Measurements from ENCODE around the gene PDE9A.
A peak's percentile ranks its signal among the peaks of the same experiment; 100 is the strongest.

Gene PDE9A

DNA sequence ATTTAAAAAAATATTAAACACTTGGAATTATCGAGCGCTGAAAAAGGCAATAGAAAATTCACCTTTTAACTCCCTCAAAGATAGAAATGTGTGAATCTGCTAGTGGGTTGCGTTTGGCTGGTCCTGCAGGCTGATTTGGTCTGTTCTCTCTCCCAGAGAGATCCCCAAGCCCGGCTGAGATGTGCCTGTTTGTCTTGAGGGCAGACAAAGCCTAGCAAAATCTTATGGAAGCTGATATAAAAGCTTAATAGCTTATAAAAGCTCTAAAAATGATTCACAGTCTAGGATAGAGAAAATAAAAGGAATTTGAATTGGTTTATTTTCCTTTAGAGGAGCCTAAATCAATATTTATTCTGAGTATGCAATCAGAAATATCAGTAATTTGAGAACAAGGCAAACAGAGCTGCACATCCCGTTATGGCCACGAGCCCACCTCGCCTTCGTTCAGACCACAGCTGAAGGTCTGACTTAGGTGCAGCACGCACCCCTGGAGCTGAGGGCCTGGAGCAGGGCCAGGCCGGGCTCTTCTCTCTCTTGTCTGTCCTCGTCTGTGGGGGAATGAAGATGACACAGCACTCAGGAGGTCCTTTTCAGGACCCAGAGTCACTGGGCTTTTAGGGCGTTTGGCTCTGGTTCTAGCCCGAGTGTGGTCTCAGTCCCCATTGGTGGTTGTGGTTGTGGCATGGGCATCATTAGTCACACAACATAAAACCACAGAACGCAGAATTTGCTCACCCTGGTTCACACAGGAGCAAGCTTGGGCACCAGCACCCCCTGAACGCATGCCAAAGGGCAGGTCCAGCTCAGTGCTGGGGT lies 18.6 kb downstream of the PDE9A start:
- DNase-seq (ENCODE audit: low read depth in 3 of 3) = no peak

GRCh38 chr21:42672699-42673458 lies 19.5 kb downstream of the PDE9A start:
- no peak for DNase-seq (ENCODE audit: low read depth in 3 of 3)

DNA sequence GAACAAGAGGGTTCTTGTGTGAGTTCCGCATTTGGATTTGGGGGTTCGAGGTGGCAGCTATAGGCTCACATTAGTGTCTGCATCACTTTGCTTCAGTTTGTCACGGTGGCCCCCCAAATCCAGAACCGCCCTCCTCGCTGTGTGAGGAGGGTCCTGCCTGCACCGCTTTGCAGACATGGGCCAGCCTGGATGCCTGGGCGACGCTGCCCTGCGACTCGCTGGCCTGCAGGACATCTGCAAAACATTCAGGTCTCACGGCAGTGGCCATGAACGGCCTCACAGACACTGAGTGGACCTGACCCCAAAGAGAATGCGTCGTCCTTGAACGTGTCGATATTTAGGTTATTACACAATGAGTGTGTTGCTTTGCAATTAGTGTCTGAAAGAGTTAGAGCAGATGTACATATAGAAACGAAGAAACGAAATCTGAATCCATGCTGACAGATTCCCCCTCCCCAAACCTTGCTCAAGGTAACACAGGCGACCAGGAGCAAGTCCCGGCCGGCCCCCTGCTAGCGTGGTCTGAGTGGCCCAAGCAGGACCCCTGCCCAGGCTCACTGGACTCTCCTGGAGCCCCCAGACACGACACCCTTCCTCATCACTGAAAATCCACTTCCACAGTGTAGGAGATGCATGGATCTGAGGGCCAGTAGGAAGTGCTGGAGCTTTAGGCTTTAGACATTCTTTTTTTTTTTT lies 20.4 kb downstream of the PDE9A start:
- no peak for DNase-seq (ENCODE audit: low read depth in 3 of 3)

DNA sequence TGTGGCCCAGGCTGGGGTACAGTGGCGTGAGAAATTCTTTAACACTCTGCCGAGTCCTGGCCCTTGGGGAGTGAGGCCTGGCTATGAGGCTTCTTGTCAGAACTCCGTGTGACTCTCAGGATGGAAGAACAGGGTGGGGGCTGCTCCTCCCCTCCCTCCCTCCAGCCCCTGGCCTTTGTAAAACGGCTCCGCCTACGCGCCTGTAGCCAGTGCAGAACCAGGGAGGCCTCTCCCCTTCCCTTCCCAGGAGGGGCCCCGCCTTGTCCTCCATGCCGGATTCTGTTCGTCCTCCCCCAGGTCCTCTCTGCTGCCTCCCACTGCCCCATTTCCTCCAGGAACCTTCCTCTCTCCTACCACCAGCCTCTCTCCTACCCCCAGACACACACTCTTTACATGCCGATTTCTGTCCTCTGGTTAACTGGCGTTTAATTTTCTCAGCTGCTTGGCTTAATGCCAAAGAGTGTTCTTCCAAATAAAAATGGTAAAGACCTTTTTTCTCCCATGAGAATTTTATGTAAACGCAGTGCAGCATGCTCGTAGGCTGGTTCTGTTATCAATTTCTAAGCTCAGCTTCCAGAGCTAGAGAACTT lies 21.0 kb downstream of the PDE9A start:
- DNase-seq (ENCODE audit: low read depth in 3 of 3) = no peak

- DNase-seq (ENCODE audit: low read depth in 3 of 3) = no peak
Measured at GRCh38 chr21:42675403-42675802, 22.0 kb downstream of the PDE9A start.

GRCh38 chr21:42676808-42677207 lies 23.4 kb downstream of the PDE9A start:
- no peak for DNase-seq (ENCODE audit: low read depth in 3 of 3)

DNA sequence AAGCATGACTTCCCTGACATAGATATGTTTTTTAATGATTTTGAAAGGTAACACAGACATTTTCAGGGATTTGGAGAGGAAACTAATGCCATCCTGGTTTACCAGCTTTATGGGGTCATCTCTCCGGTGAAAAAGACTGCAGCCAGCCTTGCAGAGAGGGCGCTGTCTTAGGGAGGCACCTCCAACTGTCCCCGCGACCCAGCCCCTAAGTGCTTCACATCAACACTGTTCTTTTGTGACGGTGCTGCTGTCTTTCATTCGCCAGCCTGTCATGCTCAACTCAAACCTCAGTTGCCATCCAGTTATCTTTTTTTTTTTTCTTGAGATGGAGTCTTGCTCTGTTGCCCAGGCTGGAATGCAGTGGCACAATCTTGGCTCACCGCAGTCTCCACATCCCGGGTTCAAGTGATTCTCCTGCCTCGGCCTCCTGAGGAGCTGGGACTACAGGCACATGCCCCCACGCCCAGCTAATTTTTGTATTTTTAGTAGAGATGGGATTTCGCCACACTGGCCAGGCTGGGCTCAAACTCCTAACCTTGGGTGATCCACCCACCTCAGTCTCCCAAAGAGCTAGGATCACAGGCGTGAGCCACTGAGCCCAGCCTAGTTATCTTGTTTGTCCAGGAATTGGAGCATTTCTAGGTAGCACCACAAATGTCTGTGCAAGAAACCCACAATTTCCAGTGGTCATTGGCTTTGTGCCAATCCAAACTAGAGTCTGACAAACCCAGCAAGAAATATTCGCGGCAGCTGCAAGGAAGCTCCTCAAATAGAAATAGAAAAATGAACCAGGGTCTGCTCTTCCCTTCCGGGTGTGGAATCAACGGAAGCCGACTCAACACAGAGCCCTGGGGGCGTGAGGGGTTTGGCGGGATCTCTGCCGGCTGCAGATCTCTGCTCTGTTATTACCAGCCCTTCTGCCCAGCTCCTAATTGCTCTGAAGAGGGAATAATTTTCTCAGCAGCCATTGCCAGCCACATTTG lies 24.2 kb downstream of the PDE9A start:
- DNase-seq (ENCODE audit: low read depth in 3 of 3) = no peak

- DNase-seq (ENCODE audit: low read depth in 3 of 3) = no peak
Measured at GRCh38 chr21:42678618-42679295, 25.3 kb downstream of the PDE9A start.

- no peak for DNase-seq (ENCODE audit: low read depth in 3 of 3)
Measured at GRCh38 chr21:42679319-42680057, 26.1 kb downstream of the PDE9A start.

DNA sequence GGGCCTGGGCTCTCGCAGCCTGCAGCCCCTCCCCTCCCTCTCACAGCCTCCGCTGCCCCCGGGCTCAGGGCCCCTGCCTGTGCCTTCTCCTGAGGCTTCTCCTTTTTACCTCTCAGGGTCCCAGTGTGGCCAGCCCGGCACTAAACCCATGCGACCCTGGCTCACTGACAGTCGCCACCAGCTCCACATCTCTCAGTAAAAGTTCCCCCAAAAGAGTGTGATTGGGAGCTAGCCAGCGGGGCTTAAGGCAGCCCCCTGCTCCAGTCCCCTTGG lies 26.6 kb downstream of the PDE9A start:
- no peak for DNase-seq (ENCODE audit: low read depth in 3 of 3)

- DNase-seq (ENCODE audit: low read depth in 3 of 3) = no peak
Measured at GRCh38 chr21:42680429-42680828, 27.0 kb downstream of the PDE9A start.

DNA sequence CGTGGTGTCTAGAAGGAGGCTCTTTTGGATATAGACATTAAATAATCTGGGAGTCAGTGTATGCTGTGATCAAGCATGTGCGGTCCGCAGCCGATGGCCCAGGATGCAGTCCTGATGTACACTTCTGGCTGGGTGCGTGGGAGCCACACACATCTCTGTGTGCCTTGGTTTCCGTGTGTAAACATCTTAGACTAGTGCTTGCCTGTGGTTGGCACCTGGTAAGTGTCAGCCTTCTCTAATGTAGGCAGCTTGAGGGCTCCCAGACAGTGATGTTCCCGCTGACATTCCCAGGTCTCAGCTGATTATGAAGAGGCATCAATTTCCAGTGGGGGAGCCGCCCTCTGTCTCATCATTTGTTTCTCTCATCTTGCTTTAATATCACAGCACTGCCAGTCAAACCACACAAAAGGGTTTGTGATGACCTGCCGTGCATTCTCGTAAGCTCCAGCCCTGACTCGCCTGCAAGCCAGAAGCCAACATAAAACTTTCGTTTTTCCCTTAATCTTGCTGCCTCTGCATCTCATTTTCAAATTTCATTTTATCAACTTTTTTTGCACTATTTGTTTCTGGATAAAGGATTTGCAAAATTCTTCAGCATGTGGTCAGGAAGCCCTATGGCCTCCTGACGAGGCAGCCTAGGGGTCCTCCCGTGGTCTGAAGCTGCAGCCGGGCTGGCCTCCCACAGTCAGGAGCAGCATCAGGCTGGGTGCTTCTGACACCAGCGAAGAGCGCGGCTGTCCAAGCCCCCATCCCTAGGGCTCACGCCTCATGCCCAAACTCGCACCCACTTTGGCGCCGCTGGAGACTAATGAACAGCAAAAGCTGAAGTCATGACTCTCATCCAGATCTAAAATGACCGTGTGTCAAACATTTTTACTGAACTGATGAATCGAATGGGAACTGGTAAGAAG lies 28.1 kb downstream of the PDE9A start:
- no peak for DNase-seq (ENCODE audit: low read depth in 3 of 3)

DNA sequence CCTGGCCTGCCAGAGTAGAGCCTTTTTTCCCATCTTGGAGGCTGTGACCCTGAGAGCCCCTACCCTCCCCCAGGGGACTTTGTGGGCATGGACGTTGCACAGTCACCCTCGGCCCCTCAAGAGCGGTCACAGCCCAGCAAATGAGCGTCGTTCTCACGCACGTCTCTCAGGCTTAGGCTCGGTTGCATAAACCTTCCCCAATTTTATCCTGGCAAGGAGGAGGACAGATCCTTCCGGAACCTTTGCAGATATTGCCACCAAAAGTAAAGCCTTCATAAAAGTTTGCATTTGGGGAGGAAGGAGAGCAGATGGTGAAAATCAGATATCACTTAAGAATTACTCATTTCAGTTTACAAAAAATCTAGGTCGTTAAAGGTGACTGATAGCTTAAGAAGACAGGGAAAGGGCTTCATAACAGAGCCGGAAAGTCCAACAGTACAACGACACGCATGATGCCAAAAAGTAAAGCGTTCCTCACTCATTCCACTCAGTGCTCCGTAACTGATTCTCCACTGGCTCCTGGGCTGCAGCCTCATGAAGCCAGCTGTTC lies 29.3 kb downstream of the PDE9A start:
- DNase-seq (ENCODE audit: low read depth in 3 of 3) = no peak

DNA sequence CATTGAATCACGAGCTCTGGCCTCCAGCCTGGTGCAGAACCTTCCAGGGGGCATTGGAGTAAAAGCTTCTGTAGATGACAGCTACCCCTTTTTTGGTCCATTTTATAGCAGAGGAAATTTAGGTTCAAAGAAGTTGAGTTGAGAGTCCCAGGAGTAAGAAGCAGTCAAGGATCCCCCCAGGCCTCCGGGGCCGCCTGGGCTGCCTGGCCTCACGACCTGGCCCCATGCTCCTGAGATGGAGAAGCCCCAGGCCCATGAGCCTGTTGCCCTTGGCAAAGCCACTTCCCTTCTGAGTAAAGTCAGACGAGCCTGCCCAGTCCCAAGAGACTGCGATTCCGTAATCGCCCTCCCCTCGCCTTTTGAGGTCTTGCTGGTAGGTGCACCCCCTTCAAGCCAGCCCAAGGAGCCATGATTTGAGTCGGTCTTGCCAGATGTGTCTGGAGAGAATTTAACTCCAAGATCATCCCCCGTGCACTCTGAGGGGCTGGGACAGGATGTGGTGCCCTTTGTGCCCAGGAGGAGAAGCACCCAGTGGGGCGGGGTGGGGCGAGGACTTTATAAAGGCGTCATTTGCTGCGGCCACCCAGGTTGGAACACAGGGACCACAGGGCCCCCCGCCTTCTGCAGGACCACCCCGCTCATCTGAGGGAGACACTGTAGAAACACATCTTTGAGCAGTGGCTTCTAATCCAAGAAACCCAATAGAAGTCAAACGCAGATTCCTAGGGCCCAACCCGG lies 30.1 kb downstream of the PDE9A start:
- DNase-seq (ENCODE audit: low read depth in 3 of 3) = no peak

- peak in 1 of 3 donors; percentile 43 for DNase-seq (ENCODE audit: low read depth in 3 of 3)
Measured at GRCh38 chr21:42684109-42684916, 30.9 kb downstream of the PDE9A start.

DNA sequence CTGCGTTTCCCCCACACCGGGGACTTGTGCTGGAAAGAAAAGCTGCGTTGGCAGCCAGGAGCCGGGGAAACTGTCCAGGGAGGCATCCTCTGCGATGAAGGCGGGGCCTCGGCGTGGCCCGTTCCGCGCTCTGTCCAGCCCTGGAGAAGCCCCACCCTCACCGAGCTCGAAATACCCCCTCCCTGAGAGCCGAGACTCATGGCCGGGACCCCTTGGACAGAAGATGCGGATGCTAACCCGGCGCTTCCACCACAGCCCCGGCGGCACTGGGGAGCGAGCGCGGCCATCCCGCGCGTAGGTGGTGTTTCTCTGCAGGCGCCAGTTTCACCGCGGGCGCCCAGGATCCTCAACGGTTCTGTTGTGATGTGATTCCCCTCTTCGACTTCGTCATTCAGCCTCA lies 31.6 kb downstream of the PDE9A start:
- no peak for DNase-seq (ENCODE audit: low read depth in 3 of 3)

DNA sequence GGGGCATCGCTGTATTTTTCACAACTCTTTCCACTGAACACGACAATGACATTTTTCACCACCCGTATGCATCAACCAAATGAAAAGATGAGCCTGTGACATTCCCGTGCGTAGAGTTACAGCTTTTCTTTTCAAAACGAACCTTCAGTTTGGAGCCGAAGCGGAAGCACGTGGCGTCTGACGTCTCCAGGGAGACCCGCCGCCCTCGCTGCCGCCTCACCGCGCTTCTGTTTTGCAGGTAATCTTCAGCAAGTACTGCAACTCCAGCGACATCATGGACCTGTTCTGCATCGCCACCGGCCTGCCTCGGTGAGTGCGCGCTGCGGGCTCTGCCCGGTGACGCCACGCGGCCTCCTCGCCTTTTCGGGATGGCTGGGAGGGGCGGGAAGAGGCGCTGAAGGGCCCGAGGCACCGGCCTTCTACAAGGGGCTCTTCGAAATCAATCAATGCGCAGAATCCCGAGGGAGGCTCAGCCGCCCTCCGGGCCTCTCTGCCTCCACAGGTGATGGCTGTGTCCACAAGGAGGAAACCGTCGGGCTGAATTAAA lies 32.6 kb downstream of the PDE9A start:
- DNase-seq (ENCODE audit: low read depth in 3 of 3) = no peak

All from stimulated activated CD4-positive, alpha-beta T cell treated with anti-CD3 and anti-CD28 coated beads, TNF-alpha, amount 100 ng/mL, for 48 hours (primary cell).